Neural progenitor cell (in vitro differentiated cells): ENCODE data around the gene QSOX1. TPM values are rescaled to one million over a fixed set of nuclear protein-coding genes. Genes with fewer than 3 reads are reported as not detected.

Source experiments
- DNase-seq: peaks from one replicate; pipeline ENCODE4 v3.0.0-alpha.2; 2016; ENCODE audit warnings: low spot score
- H2AFZ ChIP-seq: fragments of 200-600 bp; sonication (generic); replicated peaks from 2 replicates; pipeline ENCODE4 v1.6.1; 2016; ENCODE audit warnings: antibody characterized with exemption
- H3F3A ChIP-seq: fragments of 200-600 bp; sonication (generic); 2 replicates; pipeline ENCODE4 v1.6.1; 2016; ENCODE audit warnings: antibody characterized with exemption, low read depth
- H3K27ac ChIP-seq: fragments of 200-600 bp; sonication (generic); 2 replicates; pipeline ENCODE4 v1.5.1; 2016; ENCODE audit warnings: mild to moderate bottlenecking
- H3K27me3 ChIP-seq: fragments of 200-600 bp; sonication (generic); 2 replicates; pipeline ENCODE4 v1.6.1; 2016; ENCODE audit warnings: mild to moderate bottlenecking, moderate library complexity
- H3K36me3 ChIP-seq: fragments of 200-600 bp; sonication (generic); 2 replicates; pipeline ENCODE4 v1.5.1; 2016
- H3K4me1 ChIP-seq: fragments of 200-600 bp; sonication (generic); 2 replicates; pipeline ENCODE4 v1.6.1; 2016; ENCODE audit warnings: mixed run types
- H3K4me2 ChIP-seq: fragments of 200-600 bp; sonication (generic); 2 replicates; pipeline ENCODE4 v1.6.1; 2016
- H3K4me3 ChIP-seq: fragments of 200-600 bp; sonication (generic); 2 replicates; pipeline ENCODE4 v1.5.1; 2016
- H3K79me2 ChIP-seq: fragments of 200-600 bp; sonication (generic); 2 replicates; pipeline ENCODE4 v1.6.1; 2016; ENCODE audit warnings: low read depth
- H3K9ac ChIP-seq: fragments of 200-600 bp; sonication (generic); 2 replicates; pipeline ENCODE4 v1.6.1; 2016
- H3K9me3 ChIP-seq: fragments of 200-600 bp; sonication (generic); 2 replicates; pipeline ENCODE4 v1.5.1; 2016; ENCODE audit warnings: low read depth
- H4K20me1 ChIP-seq: fragments of 200-600 bp; sonication (generic); 2 replicates; pipeline ENCODE4 v1.6.1; 2016; ENCODE audit warnings: low read depth
- H3K27ac Mint-ChIP-seq: 3 replicates; pipeline ENCODE4 v1.8.0; 2021; ENCODE audit warnings: mixed read lengths
- H3K27me3 Mint-ChIP-seq: 2 replicates; pipeline ENCODE4 v1.8.0; 2022; ENCODE audit warnings: low read depth, mild to moderate bottlenecking, inconsistent platforms, moderate library complexity, mixed read lengths; ENCODE audit not compliant: insufficient read depth
- H3K36me3 Mint-ChIP-seq: 3 replicates; pipeline ENCODE4 v1.8.0; 2021; ENCODE audit warnings: mixed read lengths
- H3K4me1 Mint-ChIP-seq: 3 replicates; pipeline ENCODE4 v1.8.0; 2021; ENCODE audit warnings: mixed read lengths
- H3K4me3 Mint-ChIP-seq: 3 replicates; pipeline ENCODE4 v1.8.0; 2021; ENCODE audit warnings: mild to moderate bottlenecking, moderate library complexity, mixed read lengths
- H3K9me3 Mint-ChIP-seq: 3 replicates; pipeline ENCODE4 v1.8.0; 2020; ENCODE audit warnings: mixed read lengths
- CTCF ChIP-seq: fragments of 200-600 bp; sonication (generic); IDR thresholded peaks from 2 replicates; pipeline ENCODE4 v1.5.1; 2017; ENCODE audit warnings: antibody characterized with exemption, mild to moderate bottlenecking
- EZH2 ChIP-seq: fragments of 200-600 bp; sonication (generic); IDR thresholded peaks from 2 replicates; pipeline ENCODE4 v1.6.1; 2017; ENCODE audit warnings: antibody characterized with exemption, mild to moderate bottlenecking, moderate library complexity
- EZH2phosphoT487 ChIP-seq: fragments of 200-600 bp; sonication (generic); IDR thresholded peaks from 2 replicates; pipeline ENCODE4 v1.6.1; 2017; ENCODE audit warnings: antibody characterized with exemption
- total RNA-seq: library from RNA; depleted of rRNA; stranded (reverse); fragments of >200 nt; gene quantifications from 2 replicates; pipeline ENCODE4 v1.2.3, GENCODE V29; 2015; ENCODE audit warnings: low replicate concordance

The QSOX1 gene
- total RNA-seq, 1 donor from 2014 or later, result 13.6 TPM

GRCh38 chr1:180145446-180145845 lies 9.2 kb upstream of the QSOX1 start:
- Mint-ChIP-seq H3K9me3 (no peaks in the 10 kb centered on the region), H3K36me3 (no peaks in the 10 kb centered on the region), H3K4me3 (no peak overlapping the region), H3K27me3 (peaks cover 7% of the 10 kb centered on the region), H3K4me1 (peaks cover 3% of the 10 kb centered on the region), H3K27ac (no peak overlapping the region)
- no peak overlapping the region for H3K4me2 ChIP-seq
- H3K4me1 ChIP-seq, result no peaks in the 10 kb centered on the region
- no peaks in the 10 kb centered on the region for H3K79me2 ChIP-seq
- H3K36me3 ChIP-seq, result no peaks in the 10 kb centered on the region
- H3K4me3 ChIP-seq, result no peak overlapping the region
- DNase-seq, result no peak
- no peak overlapping the region for H3K9ac ChIP-seq
- H4K20me1 ChIP-seq, result no peaks in the 10 kb centered on the region
- no peaks in the 10 kb centered on the region for H3K9me3 ChIP-seq
- peaks cover 3% of the 10 kb centered on the region for H3F3A ChIP-seq
- H2AFZ ChIP-seq, result no peak overlapping the region
- H3K27me3 ChIP-seq, result no peaks in the 10 kb centered on the region
- TF ChIP-seq EZH2 (no peak), CTCF (no peak), EZH2phosphoT487 (no peak)
- no peak overlapping the region for H3K27ac ChIP-seq

GRCh38 chr1:180150982-180151381 lies 3.7 kb upstream of the QSOX1 start:
- H3K4me1 ChIP-seq, result peaks cover 7% of the 10 kb centered on the region
- H3K4me3 Mint-ChIP-seq, result no peak overlapping the region
- peaks cover 12% of the 10 kb centered on the region for H3K4me1 Mint-ChIP-seq
- peaks cover 39% of the 10 kb centered on the region for H3K27me3 ChIP-seq
- no peaks in the 10 kb centered on the region for H3K36me3 Mint-ChIP-seq
- H2AFZ ChIP-seq, result no peak overlapping the region
- H3F3A ChIP-seq, result no peaks in the 10 kb centered on the region
- no peaks in the 10 kb centered on the region for H3K36me3 ChIP-seq
- H3K4me2 ChIP-seq, result no peak overlapping the region
- no peaks in the 10 kb centered on the region for H3K9me3 Mint-ChIP-seq
- TF ChIP-seq EZH2 (no peak), CTCF (no peak), EZH2phosphoT487 (no peak)
- no peaks in the 10 kb centered on the region for H4K20me1 ChIP-seq
- DNase-seq, result no peak
- no peaks in the 10 kb centered on the region for H3K9me3 ChIP-seq
- H3K27ac Mint-ChIP-seq, result no peak overlapping the region
- H3K9ac ChIP-seq, result no peak overlapping the region
- H3K27me3 Mint-ChIP-seq, result peaks cover 17% of the 10 kb centered on the region
- H3K27ac ChIP-seq, result no peak overlapping the region
- no peak overlapping the region for H3K4me3 ChIP-seq
- peaks cover 8% of the 10 kb centered on the region for H3K79me2 ChIP-seq

- H3K9me3 Mint-ChIP-seq, result no peaks in the 10 kb centered on the region
- no peak overlapping the region for H3K4me2 ChIP-seq
- peaks cover 13% of the 10 kb centered on the region for H3K79me2 ChIP-seq
- peaks cover 18% of the 10 kb centered on the region for H3K27me3 Mint-ChIP-seq
- no peak overlapping the region for H3K4me3 Mint-ChIP-seq
- peaks cover under 1% of the 10 kb centered on the region for H4K20me1 ChIP-seq
- H3K4me3 ChIP-seq, result no peak overlapping the region
- DNase-seq, result no peak
- H3K4me1 Mint-ChIP-seq, result peaks cover 12% of the 10 kb centered on the region
- no peaks in the 10 kb centered on the region for H3K36me3 ChIP-seq
- H3F3A ChIP-seq, result no peaks in the 10 kb centered on the region
- peaks cover 44% of the 10 kb centered on the region for H3K27me3 ChIP-seq
- TF ChIP-seq EZH2phosphoT487, result no peak
- no peak for TF ChIP-seq EZH2
- no peak for TF ChIP-seq CTCF
- H3K4me1 ChIP-seq, result peaks cover 9% of the 10 kb centered on the region
- no peaks in the 10 kb centered on the region for H3K9me3 ChIP-seq
- no peaks in the 10 kb centered on the region for H3K36me3 Mint-ChIP-seq
- H3K27ac ChIP-seq, result no peak overlapping the region
- no peak overlapping the region for H3K27ac Mint-ChIP-seq
- no peak overlapping the region for H2AFZ ChIP-seq
- no peak overlapping the region for H3K9ac ChIP-seq
Measured at GRCh38 chr1:180151508-180151907, 3.2 kb upstream of the QSOX1 start.
